Gastrocnemius medialis (tissue), 4 donors: ENCODE measurements around the gene STXBP5L. TPM values are rescaled to one million over a fixed set of nuclear protein-coding genes. Genes with fewer than 3 reads are reported as not detected.

Experiments
- ATAC-seq, 2 donors: fragments of 150-250 bp; one replicate each; pipeline ENCODE4 v1.9.1; 2016
- DNase-seq, 2 donors: peaks; one replicate each; pipeline ENCODE4 v3.0.0-alpha.2; 2019
- H3K27ac ChIP-seq, 4 donors: fragments of 200-600 bp; sonication (generic); 1 replicate in 1 of 4; 2 replicates in 3 of 4; pipeline ENCODE4 v1.5.1; 2016 to 2018; ENCODE audit warnings: mild to moderate bottlenecking in 2 of 4, moderate library complexity in 1 of 4
- H3K27me3 ChIP-seq, 3 donors: fragments of 200-600 bp; sonication (generic) in 2 of 3; 1 replicate in 1 of 3; 2 replicates in 2 of 3; pipeline versions ENCODE4 v1.5.1 to v1.6.0; 2016 to 2019; ENCODE audit warnings: mild to moderate bottlenecking in 1 of 3, moderate library complexity in 1 of 3
- H3K36me3 ChIP-seq, 2 donors: fragments of 200-600 bp; sonication (generic) in 1 of 2; one replicate each; pipeline ENCODE4 v1.5.1; 2017 to 2018
- H3K4me1 ChIP-seq, 2 donors: fragments of 200-600 bp; sonication (generic) in 1 of 2; one replicate each; pipeline ENCODE4 v1.5.1; 2016 to 2017; ENCODE audit warnings: mild to moderate bottlenecking in 2 of 2
- H3K4me3 ChIP-seq, 4 donors: fragments of 200-600 bp; sonication (generic) in 3 of 4; 1 replicate in 1 of 4; 2 replicates in 3 of 4; pipeline ENCODE4 v1.5.1; 2016 to 2019; ENCODE audit warnings: mild to moderate bottlenecking in 2 of 4
- H3K9me3 ChIP-seq, 3 donors: fragments of 200-600 bp; sonication (generic) in 2 of 3; 1 replicate in 1 of 3; 2 replicates in 2 of 3; pipeline ENCODE4 v1.5.1; 2016 to 2019
- CTCF ChIP-seq, 5 experiments: fragments of 450-650 bp in 3 of 5; fragments of 200-600 bp in 2 of 5; sonication (generic) in 2 of 5; IDR thresholded peaks in 4 of 5; conservative IDR thresholded peaks in 1 of 5; 1 replicate in 4 of 5; 2 replicates in 1 of 5; pipeline ENCODE4 v1.5.1; 2016 to 2019; ENCODE audit warnings: antibody characterized with exemption in 5 of 5, mild to moderate bottlenecking in 3 of 5, moderate library complexity in 3 of 5
- POLR2A ChIP-seq, 2 donors: fragments of 450-650 bp; IDR thresholded peaks; one replicate each; pipeline ENCODE4 v1.6.1; 2017; ENCODE audit warnings: antibody characterized with exemption in 2 of 2, mild to moderate bottlenecking in 2 of 2, moderate library complexity in 2 of 2
- in situ Hi-C, 4 donors: fragments of 200-750 bp; cut with MboI; loops; one replicate each; pipeline versions ENCODE4 v1.15.0 to v1.8.0; 2017; ENCODE audit warnings: low sequenced_read_pairs in 4 of 4
- intact Hi-C: fragments of 100-400 bp; cut with DNase I; formaldehyde crosslinking; loops from one replicate; pipeline ENCODE4 v1.15.1; 2023; ENCODE audit warnings: low total_unique reads
- total RNA-seq, 4 donors: library from RNA; depleted of rRNA; stranded (reverse); fragments of >200 nt; gene quantifications; one replicate each; pipeline versions ENCODE4 v1.1.0 to v1.2.3, GENCODE V29; 2016

Gene STXBP5L
- total RNA-seq, 4 donors from 2014 or later, result not detected

GRCh38 chr3:121399820-121400219, 491.8 kb downstream of the STXBP5L start:
- in situ Hi-C loops, result no loop called here
- ATAC-seq, result no peak
- no peak for DNase-seq

GRCh38 chr3:121405631-121406030, 497.6 kb downstream of the STXBP5L start:
- H3K4me3 ChIP-seq, result no peak overlapping the region
- in situ Hi-C loops (no loop called here), intact Hi-C loops (no loop called here)
- H3K27me3 ChIP-seq, result no peaks in the 10 kb centered on the region
- H3K9me3 ChIP-seq, result no peaks in the 10 kb centered on the region
- no peak for ATAC-seq
- no peak for DNase-seq
- TF ChIP-seq POLR2A (IDR thresholded peaks at IDR 0.05) (no peak), CTCF (IDR thresholded peaks at IDR 0.05 in 4 of 5, conservative IDR thresholded peaks at IDR 0.05 in 1 of 5) (no peak)
- H3K36me3 ChIP-seq, result no peaks in the 10 kb centered on the region
- H3K27ac ChIP-seq, result no peak overlapping the region
- no peaks in the 10 kb centered on the region for H3K4me1 ChIP-seq

More at GRCh38 chr3:121399820-121400219, 491.8 kb downstream of the STXBP5L start:
- H3K27ac ChIP-seq, result no peak overlapping the region
- no peaks in the 10 kb centered on the region for H3K4me1 ChIP-seq
- no peak for TF ChIP-seq POLR2A (IDR thresholded peaks at IDR 0.05)
- no peak for TF ChIP-seq CTCF (IDR thresholded peaks at IDR 0.05 in 4 of 5, conservative IDR thresholded peaks at IDR 0.05 in 1 of 5)
- no peaks in the 10 kb centered on the region for H3K27me3 ChIP-seq
- no peaks in the 10 kb centered on the region for H3K9me3 ChIP-seq
- no peak overlapping the region for H3K4me3 ChIP-seq
- H3K36me3 ChIP-seq, result no peaks in the 10 kb centered on the region
- intact Hi-C loops, result no loop called here

GRCh38 chr3:121411523-121411922, 503.5 kb downstream of the STXBP5L start:
- no peaks in the 10 kb centered on the region for H3K36me3 ChIP-seq
- H3K27ac ChIP-seq, result no peak overlapping the region
- H3K9me3 ChIP-seq, result no peaks in the 10 kb centered on the region
- no peaks in the 10 kb centered on the region for H3K4me1 ChIP-seq
- TF ChIP-seq POLR2A (IDR thresholded peaks at IDR 0.05) (no peak), CTCF (IDR thresholded peaks at IDR 0.05 in 4 of 5, conservative IDR thresholded peaks at IDR 0.05 in 1 of 5) (no peak)
- no peaks in the 10 kb centered on the region for H3K27me3 ChIP-seq
- ATAC-seq (no peak), DNase-seq (no peak)
- intact Hi-C loops (no loop called here), in situ Hi-C loops (no loop called here)
- no peak overlapping the region for H3K4me3 ChIP-seq

GRCh38 chr3:121414924-121415323, 506.9 kb downstream of the STXBP5L start:
- DNase-seq (no peak), ATAC-seq (no peak)
- Histone ChIP-seq H3K36me3 (no peaks in the 10 kb centered on the region), H3K27me3 (no peaks in the 10 kb centered on the region), H3K27ac (no peak overlapping the region), H3K9me3 (no peaks in the 10 kb centered on the region), H3K4me1 (no peaks in the 10 kb centered on the region), H3K4me3 (no peak overlapping the region)
- in situ Hi-C loops (no loop called here), intact Hi-C loops (no loop called here)
- no peak for TF ChIP-seq CTCF (IDR thresholded peaks at IDR 0.05 in 4 of 5, conservative IDR thresholded peaks at IDR 0.05 in 1 of 5)
- no peak for TF ChIP-seq POLR2A (IDR thresholded peaks at IDR 0.05)

- no peak overlapping the region for H3K4me3 ChIP-seq
- no peak for TF ChIP-seq CTCF (IDR thresholded peaks at IDR 0.05 in 4 of 5, conservative IDR thresholded peaks at IDR 0.05 in 1 of 5)
- TF ChIP-seq POLR2A (IDR thresholded peaks at IDR 0.05), result no peak
These were observed 510.2 kb downstream of the STXBP5L start for GRCh38 chr3:121418182-121418581.

More at GRCh38 chr3:121418182-121418581, 510.2 kb downstream of the STXBP5L start:
- H3K9me3 ChIP-seq, result no peaks in the 10 kb centered on the region
- no peaks in the 10 kb centered on the region for H3K4me1 ChIP-seq
- intact Hi-C loops (no loop called here), in situ Hi-C loops (no loop called here)
- no peaks in the 10 kb centered on the region for H3K27me3 ChIP-seq
- no peak overlapping the region for H3K27ac ChIP-seq
- DNase-seq (no peak), ATAC-seq (no peak)
- no peaks in the 10 kb centered on the region for H3K36me3 ChIP-seq
